ENCODE results near the gene CLDN15.
"Not testable (repeated sequence)": the region's sequence is repeated elsewhere in the genome, so short reads cannot be mapped to it uniquely, and the experiment has no call there.

CLDN15 gene

DNA sequence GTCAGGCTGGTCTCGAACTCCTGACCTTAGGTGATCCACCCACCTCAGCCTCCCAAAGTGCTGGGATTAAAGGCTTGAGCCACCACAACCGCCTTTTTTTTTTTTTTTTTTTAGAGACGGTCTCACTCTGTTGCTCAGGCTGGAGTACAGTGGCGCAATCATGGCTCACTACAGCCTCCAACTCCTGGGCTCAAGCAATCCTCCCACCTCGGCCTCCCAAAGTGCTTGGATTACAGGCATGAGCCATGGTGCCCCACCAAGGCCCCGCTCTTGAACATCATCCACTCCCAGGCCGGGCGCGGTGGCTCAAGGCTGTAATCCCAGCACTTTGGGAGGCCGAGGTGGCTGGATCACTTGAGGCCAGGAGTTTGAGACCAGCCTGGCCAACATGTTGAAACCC, 38.1 kb downstream of the CLDN15 start:
- DNase-seq (ENCODE audit: low read depth): not testable (repeated sequence)

DNA sequence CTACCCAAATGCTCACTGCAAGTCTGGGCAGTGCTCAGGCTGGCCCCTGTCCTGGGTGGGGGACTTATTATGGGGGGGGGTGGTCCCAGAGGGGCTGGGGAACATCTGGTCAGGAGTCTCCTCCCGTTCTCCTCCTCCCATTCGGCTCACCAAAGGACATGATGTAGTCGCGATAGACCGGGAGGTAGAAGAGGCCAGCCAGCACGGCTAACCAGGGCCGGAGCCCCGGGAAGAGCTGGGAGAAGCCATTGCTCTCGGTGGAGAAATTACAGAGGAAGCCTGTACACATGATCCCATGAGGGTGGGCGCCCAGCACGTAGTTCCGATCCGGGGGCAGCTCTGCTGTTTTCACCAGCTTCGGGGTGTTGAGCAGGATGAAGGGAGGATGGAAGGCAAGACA, 39.1 kb downstream of the CLDN15 start:
- DNase-seq (ENCODE audit: low read depth): no peak

DNA sequence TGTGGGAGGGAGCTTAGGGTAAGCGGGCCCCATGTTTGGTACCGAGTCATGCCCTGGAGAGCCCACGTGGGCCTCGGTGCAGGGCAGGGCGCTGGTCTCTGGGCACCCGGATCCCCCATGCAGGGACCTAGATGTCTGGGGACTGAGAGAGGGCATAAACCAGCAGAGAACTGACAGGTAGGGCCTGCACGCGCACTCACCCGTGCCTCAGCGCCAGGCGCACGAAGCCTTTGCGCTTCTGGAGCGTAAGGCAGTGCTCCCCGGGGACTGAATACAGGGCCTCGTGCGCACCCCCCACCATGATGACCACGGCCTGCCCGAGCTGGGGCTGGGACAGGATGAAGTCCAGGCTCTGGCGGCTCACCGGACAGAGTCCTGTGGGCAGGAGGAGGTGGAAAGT, 39.6 kb downstream of the CLDN15 start:
- no peak for DNase-seq (ENCODE audit: low read depth)

DNA sequence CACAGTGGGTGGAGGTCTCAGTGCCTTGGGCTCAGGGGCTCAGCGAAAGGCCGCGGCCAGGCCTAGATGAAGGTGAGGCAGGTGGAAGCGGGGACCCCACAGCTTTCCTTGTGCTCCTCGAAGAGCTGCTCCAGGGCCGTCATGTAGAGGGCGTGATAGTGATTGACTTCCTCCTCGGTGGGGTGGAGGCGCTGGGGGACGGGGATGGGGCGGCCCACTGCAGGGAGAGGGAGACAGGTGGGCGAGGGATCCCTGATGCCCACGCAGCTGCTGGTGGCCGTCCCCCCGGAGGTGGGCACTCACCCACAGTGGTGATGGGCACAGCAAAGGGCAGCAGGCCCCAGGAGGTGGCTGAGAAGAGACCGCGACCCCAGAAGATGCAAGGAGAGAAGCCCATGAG, 41.7 kb downstream of the CLDN15 start:
- no peak for DNase-seq (ENCODE audit: low read depth)

DNA sequence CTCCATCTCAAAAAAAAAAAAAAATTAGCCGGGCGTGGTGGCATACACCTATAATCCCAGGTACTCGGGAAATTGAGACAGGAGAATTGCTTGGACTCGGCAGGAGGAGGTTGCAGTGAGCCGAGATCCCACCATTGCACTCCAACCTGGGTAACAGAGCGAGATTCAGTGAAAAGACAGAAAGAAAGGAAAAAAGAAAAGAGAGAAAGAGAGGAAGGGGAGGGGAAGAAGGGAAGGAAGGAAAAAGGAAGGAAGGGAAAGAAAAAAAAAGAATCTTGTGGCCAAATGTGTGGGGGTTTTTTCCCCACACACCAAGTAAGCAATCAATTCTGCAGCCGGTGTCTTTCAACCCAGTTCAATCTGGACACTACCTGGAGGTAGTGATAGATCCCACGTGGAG, 48.5 kb downstream of the CLDN15 start:
- DNase-seq (ENCODE audit: low read depth): no peak

DNA sequence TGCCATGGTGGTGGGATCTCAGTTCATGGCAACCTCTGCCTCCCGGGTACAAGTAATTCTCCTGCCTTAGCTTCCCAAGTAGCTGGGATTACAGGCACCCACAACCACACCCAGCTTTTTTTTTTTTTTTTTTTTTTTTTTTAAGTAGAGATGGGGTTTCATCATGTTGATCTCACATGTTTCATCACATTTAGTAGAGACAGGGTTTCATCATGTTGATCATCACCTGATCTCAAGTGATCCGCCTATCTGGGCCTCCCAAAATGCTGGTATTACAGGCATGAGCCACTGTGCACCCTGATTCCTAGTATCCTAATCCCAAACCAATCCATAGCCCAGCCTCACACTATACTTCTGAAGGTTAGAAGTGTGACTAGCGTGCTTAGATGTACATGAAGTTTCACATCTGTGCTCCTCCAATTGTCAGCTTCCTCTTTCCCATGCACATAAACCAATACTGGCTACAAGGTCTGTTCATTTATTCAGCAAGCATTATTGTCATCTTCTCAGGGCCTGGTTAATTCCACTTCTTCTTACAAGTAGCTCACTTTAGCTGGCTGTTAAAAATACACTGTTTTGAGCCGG, 50.7 kb downstream of the CLDN15 start:
- DNase-seq (ENCODE audit: low read depth): no peak

DNA sequence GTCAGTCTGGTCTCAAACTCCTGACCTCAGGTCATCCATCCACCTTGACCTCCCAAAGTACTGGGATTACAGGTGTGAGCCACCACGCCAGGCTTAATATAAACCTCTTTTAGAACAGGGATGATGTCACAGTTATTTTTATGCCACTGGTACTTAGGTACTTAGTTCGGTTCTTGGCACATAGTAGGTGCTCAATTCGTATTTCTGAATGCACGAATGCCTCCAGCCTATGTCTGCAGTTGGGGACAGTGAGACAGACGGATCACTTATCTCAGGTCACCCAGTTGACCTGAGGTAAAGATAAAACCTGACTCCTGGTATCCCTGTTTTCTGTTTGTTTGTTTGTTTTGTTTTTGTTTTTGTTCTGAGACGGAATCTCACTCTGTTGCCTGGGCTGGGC, 51.4 kb downstream of the CLDN15 start:
- no peak for DNase-seq (ENCODE audit: low read depth)

DNA sequence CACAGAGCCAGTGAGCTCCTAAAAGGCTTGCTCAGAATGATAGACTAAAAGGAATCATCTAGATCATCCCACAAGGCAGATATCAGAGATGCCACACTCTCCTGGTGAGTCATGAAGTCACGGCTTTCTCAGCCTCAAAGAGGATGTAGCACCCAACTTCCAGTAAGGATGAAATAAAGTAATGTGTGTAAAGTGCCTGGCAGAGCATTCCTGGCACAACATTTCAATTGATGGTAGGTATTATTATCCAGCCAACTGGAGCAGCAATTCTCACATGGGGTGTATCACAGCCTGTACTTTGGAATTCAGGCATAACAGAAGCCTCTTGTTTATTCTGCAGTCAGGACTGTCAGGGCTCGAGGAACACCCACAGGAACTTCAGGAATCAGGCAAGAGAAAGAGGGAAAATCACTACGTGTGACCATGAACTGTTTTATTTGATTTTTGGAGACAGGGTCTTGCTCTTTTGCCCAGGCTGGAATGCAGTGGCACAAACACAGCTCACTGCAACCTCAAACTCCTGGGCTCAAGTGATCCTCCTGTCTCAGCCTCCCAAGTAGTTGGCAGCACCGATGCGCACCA, 52.3 kb downstream of the CLDN15 start:
- DNase-seq (ENCODE audit: low read depth): no peak
